ENCODE data around the gene TXLNB. TPM values are rescaled to one million over a fixed set of nuclear protein-coding genes. Genes with fewer than 3 reads are reported as not detected.

The TXLNB gene
- total RNA-seq, 2 experiments from 2014 or later: 7.9 to 12.4 TPM

- intact Hi-C loops (cut with micrococcal nuclease; ENCODE audit: unreplicated experiment): no loop called here
- Histone ChIP-seq H3K9me2 (ENCODE audit: insufficient read depth, low read length) (no peaks in the 10 kb centered on the region), H2AFZ (ENCODE audit: low read length) (peak overlapping the region; percentile 57; the same call in 1 of the 2 replicates), H3K36me3 (ENCODE audit: insufficient read depth, low read length) (peaks cover 23% of the 10 kb centered on the region), H3K9me3 (ENCODE audit: low read length) (peaks cover 17% of the 10 kb centered on the region), H3K4me2 (ENCODE audit: low read length) (no peak overlapping the region), H3K4me1 (ENCODE audit: insufficient read depth, low read length, poor library complexity, severe bottlenecking) (peaks cover 59% of the 10 kb centered on the region), H4K20me1 (ENCODE audit: insufficient read depth, low read length) (no peaks in the 10 kb centered on the region), H3K27ac (ENCODE audit: low read depth, low read length, poor library complexity, severe bottlenecking) (peak overlapping the region; percentile 33), H3K4me3 (ENCODE audit: low read depth, low read length, poor library complexity, severe bottlenecking) (no peak overlapping the region), H3K79me2 (ENCODE audit: insufficient read depth, low read depth, low read length) (no peaks in the 10 kb centered on the region)
- no peak for DNase-seq (ENCODE audit: low spot score)
- BruUV-seq (replicated peaks): no TSS peak
- CTCF ChIA-PET (ENCODE audit: unreplicated experiment): no interaction called here
- TF ChIP-seq EZH2phosphoT487 (IDR thresholded peaks at IDR 0.05; ENCODE audit: borderline replicate concordance, low read depth, low read length): no peak
- TF ChIP-seq CTCF (conservative IDR thresholded peaks at IDR 0.05; ENCODE audit: low read length): no peak
- POLR2A ChIA-PET: interaction anchor here (0.8 to 10.7 kb wide), 8 partner anchors 12 to 101 kb away, joined by 3 to 132 read pairs (median 4); partner anchors contain the start of gene TXLNB
These were observed 39.2 kb upstream of the TXLNB start for GRCh38 chr6:139330826-139331500.

- Histone ChIP-seq H4K20me1 (ENCODE audit: insufficient read depth, low read length) (no peaks in the 10 kb centered on the region), H3K4me3 (ENCODE audit: low read depth, low read length, poor library complexity, severe bottlenecking) (no peak overlapping the region), H3K4me1 (ENCODE audit: insufficient read depth, low read length, poor library complexity, severe bottlenecking) (peaks cover 59% of the 10 kb centered on the region), H3K4me2 (ENCODE audit: low read length) (no peak overlapping the region), H3K79me2 (ENCODE audit: insufficient read depth, low read depth, low read length) (no peaks in the 10 kb centered on the region), H3K9me2 (ENCODE audit: insufficient read depth, low read length) (no peaks in the 10 kb centered on the region), H2AFZ (ENCODE audit: low read length) (peak overlapping the region; percentile 57; the same call in 1 of the 2 replicates), H3K36me3 (ENCODE audit: insufficient read depth, low read length) (peaks cover 23% of the 10 kb centered on the region), H3K27ac (ENCODE audit: low read depth, low read length, poor library complexity, severe bottlenecking) (peak overlapping the region; percentile 43), H3K9me3 (ENCODE audit: low read length) (peaks cover 17% of the 10 kb centered on the region)
- CTCF ChIA-PET (ENCODE audit: unreplicated experiment): no interaction called here
- TF ChIP-seq EZH2phosphoT487 (IDR thresholded peaks at IDR 0.05; ENCODE audit: borderline replicate concordance, low read depth, low read length) (no peak), CTCF (conservative IDR thresholded peaks at IDR 0.05; ENCODE audit: low read length) (no peak)
- BruUV-seq (replicated peaks): no TSS peak
- no peak for DNase-seq (ENCODE audit: low spot score)
- intact Hi-C loops (cut with micrococcal nuclease; ENCODE audit: unreplicated experiment): no loop called here
- POLR2A ChIA-PET: interaction anchor here (0.7 to 10.7 kb wide), 7 partner anchors 15 to 400 kb away, joined by 3 to 132 read pairs (median 14); partner anchors contain the start of gene TXLNB
These were observed 38.5 kb upstream of the TXLNB start for GRCh38 chr6:139330306-139330705.

- H3K79me2 ChIP-seq (ENCODE audit: insufficient read depth, low read depth, low read length): no peaks in the 10 kb centered on the region; the same call in 1 of the 2 replicates
- TF ChIP-seq EZH2phosphoT487 (IDR thresholded peaks at IDR 0.05; ENCODE audit: borderline replicate concordance, low read depth, low read length): no peak
- no peak for TF ChIP-seq CTCF (conservative IDR thresholded peaks at IDR 0.05; ENCODE audit: low read length)
- no peaks in the 10 kb centered on the region for H4K20me1 ChIP-seq (ENCODE audit: insufficient read depth, low read length)
- H2AFZ ChIP-seq (ENCODE audit: low read length): peak overlapping the region; percentile 57; the same call in 1 of the 2 replicates
- H3K4me2 ChIP-seq (ENCODE audit: low read length): no peak overlapping the region
- H3K36me3 ChIP-seq (ENCODE audit: insufficient read depth, low read length): peaks cover 23% of the 10 kb centered on the region
- no TSS peak for BruUV-seq (replicated peaks)
- no peaks in the 10 kb centered on the region for H3K9me2 ChIP-seq (ENCODE audit: insufficient read depth, low read length)
- ChIA-PET POLR2A (interaction anchor here (0.6 to 10.7 kb wide), 9 partner anchors 16 to 655 kb away, joined by 3 to 132 read pairs (median 4); no protein-coding TSS in a partner anchor), CTCF (ENCODE audit: unreplicated experiment) (no interaction called here)
- H3K9me3 ChIP-seq (ENCODE audit: low read length): peaks cover 17% of the 10 kb centered on the region
- H3K4me3 ChIP-seq (ENCODE audit: low read depth, low read length, poor library complexity, severe bottlenecking): no peak overlapping the region
- peaks cover 59% of the 10 kb centered on the region for H3K4me1 ChIP-seq (ENCODE audit: insufficient read depth, low read length, poor library complexity, severe bottlenecking)
- intact Hi-C loops (cut with micrococcal nuclease; ENCODE audit: unreplicated experiment): loop anchor here (5.0 kb wide), 1 partner anchor 33 kb away; no protein-coding TSS in a partner anchor
- peak overlapping the region; percentile 43 for H3K27ac ChIP-seq (ENCODE audit: low read depth, low read length, poor library complexity, severe bottlenecking)
- no peak for DNase-seq (ENCODE audit: low spot score)
These were observed 37.4 kb upstream of the TXLNB start for GRCh38 chr6:139329224-139329623.

Data from OCI-LY7 (cell line).